Stimulated activated CD4-positive, alpha-beta T cell treated with anti-CD3 and anti-CD28 coated beads, TNF-alpha, amount 100 ng/mL, for 1 hour (primary cell): Measurements from ENCODE around the gene SDK2.

Experiments used
- DNase-seq, 3 donors: peaks; one replicate each; pipeline ENCODE4 v3.0.0-alpha.2; 2020; ENCODE audit warnings: low read depth in 3 of 3, low spot score in 1 of 3

The SDK2 gene

GRCh38 chr17:73510981-73511718, 133.1 kb downstream of the SDK2 start:
- no peak for DNase-seq

- no peak for DNase-seq
Measured at GRCh38 chr17:73508931-73509605, 135.2 kb downstream of the SDK2 start.

GRCh38 chr17:73508057-73508930, 136.0 kb downstream of the SDK2 start:
- DNase-seq = no peak

- DNase-seq = no peak
Measured at GRCh38 chr17:73506470-73507435, 137.5 kb downstream of the SDK2 start.

- DNase-seq = no peak
Measured at GRCh38 chr17:73503560-73503959, 140.7 kb downstream of the SDK2 start.

- DNase-seq = no peak
Measured at GRCh38 chr17:73500414-73500999, 143.7 kb downstream of the SDK2 start.

GRCh38 chr17:73498886-73499554, 145.2 kb downstream of the SDK2 start:
- no peak for DNase-seq

GRCh38 chr17:73498176-73498575, 146.1 kb downstream of the SDK2 start:
- no peak for DNase-seq

GRCh38 chr17:73497721-73498120, 146.5 kb downstream of the SDK2 start:
- no peak for DNase-seq

- no peak for DNase-seq
Measured at GRCh38 chr17:73496232-73496631, 148.0 kb downstream of the SDK2 start.

- no peak for DNase-seq
Measured at GRCh38 chr17:73495641-73496040, 148.6 kb downstream of the SDK2 start.

- no peak for DNase-seq
Measured at GRCh38 chr17:73494950-73495349, 149.3 kb downstream of the SDK2 start.

- DNase-seq = no peak
Measured at GRCh38 chr17:73493956-73494926, 150.0 kb downstream of the SDK2 start.

- no peak for DNase-seq
Measured at GRCh38 chr17:73492821-73493814, 151.1 kb downstream of the SDK2 start.

GRCh38 chr17:73492125-73492820, 152.0 kb downstream of the SDK2 start:
- no peak for DNase-seq

GRCh38 chr17:73491648-73492047, 152.6 kb downstream of the SDK2 start:
- no peak for DNase-seq

GRCh38 chr17:73490851-73491250, 153.4 kb downstream of the SDK2 start:
- DNase-seq = no peak
